GM19328 (cell line): ENCODE results near the gene CLDN4.

Source experiments
- ATAC-seq: cut with Tn5 transposase; IDR thresholded peaks from one replicate; pipeline ENCODE4 v1.9.1; 2021; ENCODE audit warnings: mild to moderate bottlenecking, moderate library complexity; ENCODE audit not compliant: unreplicated experiment

CLDN4 gene

GRCh38 chr7:73871163-73872011 is 40.6 kb downstream of the CLDN4 start:
- no peak for ATAC-seq

DNA sequence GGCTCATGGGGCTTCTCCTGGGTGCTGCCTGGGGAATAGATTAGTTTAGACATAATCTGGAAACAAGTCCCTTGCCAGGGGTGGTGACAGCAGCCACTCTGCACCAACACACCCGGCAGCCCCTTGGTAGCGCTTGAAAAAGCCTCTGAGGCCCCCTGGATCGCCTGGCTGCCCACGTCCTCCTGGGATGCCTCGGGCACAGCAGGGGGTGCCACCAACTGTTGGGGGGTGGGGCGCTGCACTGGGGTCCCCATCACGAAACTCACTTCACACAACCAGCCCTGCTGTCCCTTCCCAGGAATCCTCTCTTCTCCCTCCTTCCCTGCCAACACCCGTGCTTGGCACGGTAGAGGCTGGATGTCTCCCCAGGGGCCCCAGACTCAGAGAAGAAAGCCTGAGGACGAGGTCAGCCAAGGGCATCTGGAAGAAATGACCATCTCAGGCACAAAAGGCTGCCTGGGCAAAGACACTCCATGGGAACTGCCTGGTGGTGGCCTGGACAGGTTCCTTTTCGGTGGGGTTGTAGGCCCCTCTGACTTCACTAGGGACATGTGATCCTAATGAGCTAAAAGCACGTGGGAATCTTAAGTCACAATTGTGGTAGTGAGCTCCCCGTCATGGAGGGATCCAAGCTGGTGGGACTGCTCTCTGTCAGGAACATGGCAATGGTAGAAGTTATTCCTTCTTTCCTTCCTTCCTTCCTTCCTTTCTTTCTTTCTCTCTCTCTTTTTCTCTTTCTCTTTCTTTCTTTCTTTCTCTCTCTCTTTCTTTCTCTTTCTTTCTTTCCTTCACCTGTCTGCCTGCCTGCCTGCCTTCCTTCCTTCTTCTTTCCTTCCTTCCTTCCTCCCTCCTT is 41.5 kb downstream of the CLDN4 start:
- ATAC-seq: no peak

- no peak for ATAC-seq
Measured at GRCh38 chr7:73876361-73876760, 45.6 kb downstream of the CLDN4 start.

- ATAC-seq: no peak
Measured at GRCh38 chr7:73876973-73877372, 46.2 kb downstream of the CLDN4 start.

DNA sequence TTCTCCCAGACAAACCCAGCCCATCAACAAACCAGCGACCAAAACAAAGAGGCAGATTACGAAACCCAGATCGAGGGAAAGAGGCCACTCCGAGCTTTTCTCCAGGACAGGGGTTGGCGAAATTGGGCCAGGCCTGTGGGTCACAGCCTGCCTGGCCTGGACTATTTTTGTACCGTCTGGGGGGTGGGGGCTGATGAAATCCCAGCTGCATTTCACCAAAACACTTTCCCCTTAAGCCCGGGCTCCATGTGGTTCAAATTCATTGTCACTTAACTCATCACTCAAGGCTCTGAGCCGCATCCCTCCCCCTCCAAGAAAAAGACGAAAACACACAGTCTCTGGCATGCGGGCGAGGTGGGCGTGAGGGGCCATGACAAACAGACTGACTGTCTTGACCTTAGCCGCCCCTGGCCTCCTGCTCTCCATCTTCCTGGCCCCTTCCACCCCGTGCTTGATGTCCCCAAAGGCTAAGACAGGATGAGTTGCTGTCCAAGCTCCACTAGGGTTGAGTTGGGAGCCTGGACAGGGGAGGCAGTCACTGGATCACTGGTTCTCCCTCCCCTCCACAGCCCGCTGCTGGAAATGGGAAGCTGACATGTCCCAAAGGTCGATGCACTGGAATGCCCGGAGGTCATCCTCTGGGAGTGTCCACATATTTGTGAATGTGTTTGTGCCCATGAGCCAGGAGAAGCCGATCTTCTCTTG is 49.3 kb downstream of the CLDN4 start:
- ATAC-seq: no peak

- ATAC-seq: no peak
Measured at GRCh38 chr7:73880755-73881328, 50.0 kb downstream of the CLDN4 start.

DNA sequence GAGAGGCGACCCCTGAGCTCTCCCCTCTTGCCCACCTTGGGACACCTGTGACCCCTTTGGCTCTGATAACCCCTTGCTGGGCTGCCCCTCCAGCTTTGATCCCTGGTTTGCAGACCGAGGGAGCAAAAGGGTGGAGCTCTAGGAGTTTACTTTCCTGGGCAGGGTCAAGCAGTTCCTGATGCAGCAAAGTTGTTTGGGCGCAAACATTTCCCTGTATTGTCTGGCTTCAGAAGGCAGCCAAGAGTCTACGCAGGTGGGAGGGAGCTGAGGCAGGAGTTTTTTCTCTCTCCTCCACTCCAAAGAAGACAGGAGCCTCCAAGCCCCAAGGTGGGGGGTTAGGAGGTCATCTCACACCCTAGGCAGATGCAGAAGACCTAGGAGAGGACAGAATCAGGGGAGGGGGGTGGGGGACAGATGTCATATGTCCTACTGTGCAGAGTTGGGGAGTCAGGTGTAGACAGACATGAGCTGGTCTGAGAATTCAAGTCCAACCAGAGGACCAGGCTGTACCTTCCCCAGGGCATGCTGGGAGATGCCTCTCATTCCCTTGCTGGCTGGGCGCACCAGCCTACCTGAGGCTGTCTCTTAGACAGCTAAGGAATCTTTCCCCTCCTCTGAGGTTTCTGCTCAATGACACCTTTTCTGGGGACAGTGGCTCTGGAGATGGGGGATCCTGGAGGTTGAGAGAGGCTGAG is 50.7 kb downstream of the CLDN4 start:
- no peak for ATAC-seq

DNA sequence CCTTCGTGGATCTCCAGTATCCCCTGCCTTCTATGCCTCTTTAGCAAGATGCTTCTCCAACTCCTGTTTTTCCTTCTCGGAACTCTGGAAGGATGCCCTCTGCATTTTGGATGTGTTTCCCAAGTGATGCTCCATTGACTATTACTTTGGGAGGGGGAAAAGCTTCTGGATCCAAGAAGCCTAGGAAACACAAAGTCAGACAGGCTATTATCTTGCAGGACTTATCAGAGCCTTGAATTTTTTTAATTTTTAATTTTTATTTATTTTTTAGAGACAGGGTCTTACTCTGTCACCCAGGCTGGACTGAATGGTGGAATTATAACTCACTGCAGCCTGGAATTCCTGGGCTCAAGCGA is 51.2 kb downstream of the CLDN4 start:
- no peak for ATAC-seq
